Karpas-422 (cell line): ENCODE data around the gene SCAI. TPM values are rescaled to one million over a fixed set of nuclear protein-coding genes. Genes with fewer than 3 reads are reported as not detected.
"Not testable (repeated sequence)": the region's sequence is repeated elsewhere in the genome, so short reads cannot be mapped to it uniquely, and the experiment has no call there.

ENCODE experiments used
- DNase-seq: peaks from one replicate; pipeline ENCODE4 v3.0.0-alpha.2; 2015
- H2AFZ ChIP-seq: fragments of 200-600 bp; sonication (generic); 2 replicates; pipeline ENCODE4 v1.6.1; 2014; ENCODE audit warnings: antibody characterized with exemption, low read length, mixed read lengths
- H3K27ac ChIP-seq: fragments of 200-600 bp; sonication (generic); 2 replicates; pipeline ENCODE4 v1.5.1; 2014; ENCODE audit warnings: mild to moderate bottlenecking, low read length, moderate library complexity
- H3K27me3 ChIP-seq: fragments of 200-600 bp; sonication (generic); 2 replicates; pipeline ENCODE4 v1.6.1; 2014; ENCODE audit warnings: low read length, mixed read lengths
- H3K36me3 ChIP-seq: fragments of 200-600 bp; sonication (generic); 2 replicates; pipeline ENCODE4 v1.6.1; 2014; ENCODE audit warnings: low read length, mixed read lengths; ENCODE audit not compliant: insufficient read depth
- H3K4me1 ChIP-seq: fragments of 200-600 bp; sonication (generic); 2 replicates; pipeline ENCODE4 v1.6.1; 2014; ENCODE audit warnings: mild to moderate bottlenecking, low read length, mixed read lengths
- H3K4me2 ChIP-seq: fragments of 200-600 bp; sonication (generic); 2 replicates; pipeline ENCODE4 v1.6.1; 2014; ENCODE audit warnings: low read length, low read depth, mild to moderate bottlenecking; ENCODE audit not compliant: poor library complexity, severe bottlenecking
- H3K4me3 ChIP-seq: fragments of 200-600 bp; sonication (generic); 2 replicates; pipeline ENCODE4 v1.5.1; 2014; ENCODE audit warnings: mild to moderate bottlenecking, antibody characterized with exemption, low read length, mixed read lengths
- H3K79me2 ChIP-seq: fragments of 200-600 bp; sonication (generic); 2 replicates; pipeline ENCODE4 v1.6.1; 2014; ENCODE audit warnings: mild to moderate bottlenecking, low read length, mixed read lengths
- H3K9ac ChIP-seq: fragments of 200-600 bp; sonication (generic); 2 replicates; pipeline ENCODE4 v1.6.0; 2014; ENCODE audit warnings: low read length
- H3K9me2 ChIP-seq: fragments of 200-600 bp; sonication (generic), shearing (Covaris generic); replicated peaks from 2 replicates; pipeline ENCODE4 v1.6.0; 2014; ENCODE audit warnings: mild to moderate bottlenecking, low read length, moderate library complexity; ENCODE audit not compliant: insufficient read depth
- H3K9me3 ChIP-seq: fragments of 300-700, 200-600 bp; sonication (generic); 2 replicates; pipeline ENCODE4 v1.6.1; 2014; ENCODE audit warnings: low read length, mixed read lengths
- H4K20me1 ChIP-seq: fragments of 200-600 bp; sonication (generic); 2 replicates; pipeline ENCODE4 v1.6.1; 2014; ENCODE audit warnings: mild to moderate bottlenecking, antibody characterized with exemption, low read length, low read depth; ENCODE audit not compliant: insufficient read depth
- total RNA-seq: library from RNA; depleted of rRNA; stranded (reverse); fragments of >200 nt; shearing (Covaris generic); gene quantifications from 2 replicates; pipeline ENCODE4 v1.2.3, GENCODE V29; 2014; ENCODE audit warnings: low replicate concordance

Gene SCAI
- total RNA-seq, 1 experiment from 2014 or later: 35.3 TPM

GRCh38 chr9:125091121-125091520 lies 52.2 kb downstream of the SCAI start:
- Histone ChIP-seq H4K20me1 (no peaks in the 10 kb centered on the region), H3K36me3 (no peaks in the 10 kb centered on the region), H3K4me2 (no peak overlapping the region), H3K27me3 (no peaks in the 10 kb centered on the region), H3K27ac (no peak overlapping the region), H3K9ac (no peak overlapping the region), H3K9me3 (no peaks in the 10 kb centered on the region), H3K79me2 (peaks cover 80% of the 10 kb centered on the region), H3K9me2 (no peaks in the 10 kb centered on the region), H3K4me1 (peaks cover 28% of the 10 kb centered on the region), H2AFZ (no peak overlapping the region), H3K4me3 (no peak overlapping the region)
- DNase-seq: no peak

- Histone ChIP-seq H3K36me3 (peaks cover 2% of the 10 kb centered on the region; the same call in 1 of the 2 replicates), H2AFZ (no peak overlapping the region), H3K27me3 (no peaks in the 10 kb centered on the region), H3K9me3 (no peaks in the 10 kb centered on the region), H4K20me1 (no peaks in the 10 kb centered on the region), H3K27ac (0 out of 2 replicates have a peak overlapping the region, but pooled peaks have one; percentile 14), H3K9me2 (no peaks in the 10 kb centered on the region), H3K4me3 (no peak overlapping the region), H3K4me1 (peaks cover 35% of the 10 kb centered on the region), H3K4me2 (no peak overlapping the region), H3K79me2 (peaks cover 81% of the 10 kb centered on the region), H3K9ac (no peak overlapping the region)
- peak; percentile 43 for DNase-seq
Measured at GRCh38 chr9:125089331-125089730, 54.0 kb downstream of the SCAI start.

GRCh38 chr9:125088752-125089151 lies 54.6 kb downstream of the SCAI start:
- Histone ChIP-seq H3K4me3 (no peak overlapping the region), H2AFZ (no peak overlapping the region), H3K9me2 (no peaks in the 10 kb centered on the region), H3K9me3 (no peaks in the 10 kb centered on the region), H3K79me2 (peaks cover 78% of the 10 kb centered on the region), H4K20me1 (no peaks in the 10 kb centered on the region), H3K27ac (no peak overlapping the region), H3K4me2 (no peak overlapping the region), H3K27me3 (no peaks in the 10 kb centered on the region), H3K36me3 (peaks cover 2% of the 10 kb centered on the region; the same call in 1 of the 2 replicates), H3K4me1 (peaks cover 35% of the 10 kb centered on the region), H3K9ac (no peak overlapping the region)
- DNase-seq: no peak

GRCh38 chr9:125085703-125086477 lies 57.4 kb downstream of the SCAI start:
- no peaks in the 10 kb centered on the region; the same call in 1 of the 2 replicates for H3K9me3 ChIP-seq
- H3K36me3 ChIP-seq: peaks cover 5% of the 10 kb centered on the region; the same call in 1 of the 2 replicates
- H3K79me2 ChIP-seq: peaks cover 69% of the 10 kb centered on the region
- no peak overlapping the region for H3K4me2 ChIP-seq
- H3K4me1 ChIP-seq: peaks cover 35% of the 10 kb centered on the region
- H3K27ac ChIP-seq: peak overlapping the region; percentile 19; the same call in 1 of the 2 replicates
- no peak overlapping the region for H3K4me3 ChIP-seq
- H3K27me3 ChIP-seq: no peaks in the 10 kb centered on the region
- H3K9me2 ChIP-seq: no peaks in the 10 kb centered on the region
- no peak overlapping the region for H3K9ac ChIP-seq
- no peaks in the 10 kb centered on the region for H4K20me1 ChIP-seq
- H2AFZ ChIP-seq: no peak overlapping the region
- peak; percentile 47 for DNase-seq

- peaks cover 63% of the 10 kb centered on the region for H3K79me2 ChIP-seq
- H3K4me2 ChIP-seq, H2AFZ ChIP-seq, H3K4me3 ChIP-seq, H3K27me3 ChIP-seq, H3K9ac ChIP-seq, H3K36me3 ChIP-seq, H3K9me3 ChIP-seq, H3K9me2 ChIP-seq, H3K27ac ChIP-seq, DNase-seq, H4K20me1 ChIP-seq: not testable (repeated sequence)
- H3K4me1 ChIP-seq: peaks cover 18% of the 10 kb centered on the region
Measured at GRCh38 chr9:125082197-125082596, 61.1 kb downstream of the SCAI start.

GRCh38 chr9:125080797-125081196 lies 62.5 kb downstream of the SCAI start:
- H3K4me3 ChIP-seq, H3K9me2 ChIP-seq, H4K20me1 ChIP-seq, H3K4me1 ChIP-seq, H3K9me3 ChIP-seq, H3K4me2 ChIP-seq, H2AFZ ChIP-seq, H3K27me3 ChIP-seq, H3K27ac ChIP-seq, DNase-seq, H3K36me3 ChIP-seq, H3K9ac ChIP-seq: not testable (repeated sequence)
- H3K79me2 ChIP-seq: peaks cover 52% of the 10 kb centered on the region

- no peak overlapping the region for H2AFZ ChIP-seq
- H3K27ac ChIP-seq: no peak overlapping the region
- no peaks in the 10 kb centered on the region for H4K20me1 ChIP-seq
- no peak for DNase-seq
- no peaks in the 10 kb centered on the region; the same call in 1 of the 2 replicates for H3K9me3 ChIP-seq
- peaks cover 47% of the 10 kb centered on the region for H3K79me2 ChIP-seq
- H3K9ac ChIP-seq: no peak overlapping the region
- no peak overlapping the region for H3K4me2 ChIP-seq
- H3K4me3 ChIP-seq: no peak overlapping the region
- no peaks in the 10 kb centered on the region for H3K9me2 ChIP-seq
- H3K4me1 ChIP-seq: no peaks in the 10 kb centered on the region
- H3K36me3 ChIP-seq: peaks cover 5% of the 10 kb centered on the region; the same call in 1 of the 2 replicates
- H3K27me3 ChIP-seq: no peaks in the 10 kb centered on the region
Measured at GRCh38 chr9:125079931-125080330, 63.4 kb downstream of the SCAI start.

GRCh38 chr9:125075997-125076396 lies 67.3 kb downstream of the SCAI start:
- Histone ChIP-seq H3K4me2 (no peak overlapping the region), H3K36me3 (no peaks in the 10 kb centered on the region), H4K20me1 (no peaks in the 10 kb centered on the region), H3K9me3 (no peaks in the 10 kb centered on the region), H3K4me3 (no peak overlapping the region), H3K27me3 (no peaks in the 10 kb centered on the region), H3K4me1 (no peaks in the 10 kb centered on the region), H2AFZ (no peak overlapping the region), H3K27ac (no peak overlapping the region), H3K79me2 (peaks cover 35% of the 10 kb centered on the region), H3K9me2 (no peaks in the 10 kb centered on the region), H3K9ac (no peak overlapping the region)
- DNase-seq: no peak
